ENCODE data around the gene PLCB1.

- TF ChIP-seq CTCF (IDR thresholded peaks at IDR 0.05; ENCODE audit: insufficient read depth, low read depth, low read length) (no peak), EZH2 (IDR thresholded peaks at IDR 0.05; ENCODE audit: insufficient read depth, low read length) (no peak)
Measured at GRCh38 chr20:8621001-8621400, 488.9 kb downstream of the PLCB1 start.

All from astrocyte (in vitro differentiated cells and primary cell).